Prostate gland (tissue), 2 donors: ENCODE data around the gene AGBL4.

Experiments used
- CTCF ChIP-seq, 4 experiments: fragments of 200-600 bp in 2 of 4; fragments of 450-650 bp in 2 of 4; sonication (generic) in 2 of 4; IDR thresholded peaks; 1 replicate in 3 of 4; 2 replicates in 1 of 4; pipeline ENCODE4 v1.5.1; 2016 to 2019; ENCODE audit warnings: antibody characterized with exemption in 4 of 4, mild to moderate bottlenecking in 2 of 4, moderate library complexity in 2 of 4
- POLR2A ChIP-seq: fragments of 450-650 bp; IDR thresholded peaks from one replicate; pipeline ENCODE4 v1.6.1; 2016; ENCODE audit warnings: antibody characterized with exemption, mild to moderate bottlenecking
- POLR2AphosphoS5 ChIP-seq: sonication (generic); formaldehyde crosslinking; IDR thresholded peaks from one replicate; pipeline ENCODE4 v1.6.1; 2017; ENCODE audit warnings: antibody characterized with exemption

- TF ChIP-seq POLR2A (no peak), CTCF (IDR thresholded peaks at IDR 0.05) (no peak), POLR2AphosphoS5 (no peak)
Observed at GRCh38 chr1:48676822-48677221, 1346.9 kb downstream of the AGBL4 start.
